ENCODE measurements around the gene MIA2.

GRCh38 chr14:39396448-39396847 lies 162.7 kb downstream of the MIA2 start:
- TF ChIP-seq POLR2AphosphoS5 (IDR thresholded peaks at IDR 0.05) = no peak
- TF ChIP-seq POLR2A (IDR thresholded peaks at IDR 0.05) = no peak

Measured in stomach (tissue), 4 donors.